K562 (cell line): ENCODE measurements around the gene IRF3. TPM values are rescaled to one million over a fixed set of nuclear protein-coding genes. Genes with fewer than 3 reads are reported as not detected.
A peak's percentile ranks its signal among the peaks of the same experiment; 100 is the strongest.

Source experiments
- AFF1 ChIP-seq, 2 experiments: fragments of 450-650 bp; IDR thresholded peaks; 2 replicates each; pipeline ENCODE4 v1.6.1; 2018; ENCODE audit warnings: mild to moderate bottlenecking in 2 of 2, low read depth in 1 of 2; ENCODE audit not compliant: partially characterized antibody in 2 of 2
- CCNT2 ChIP-seq: IDR thresholded peaks from 2 replicates; pipeline ENCODE4 v1.6.1; 2011; ENCODE audit warnings: borderline replicate concordance, low read depth, mild to moderate bottlenecking, moderate library complexity, mixed read lengths, low read length; ENCODE audit not compliant: insufficient read length; ENCODE audit errors: extremely low read depth
- CGGBP1 ChIP-seq: fragments of 250-450 bp; sonication (Bioruptor Pico); IDR thresholded peaks from 2 replicates; pipeline ENCODE4 v1.9.0; 2021; ENCODE audit warnings: mild to moderate bottlenecking
- DIDO1 ChIP-seq: fragments of 450-650 bp; IDR thresholded peaks from 2 replicates; pipeline ENCODE4 v1.6.1; 2016; ENCODE audit warnings: low read depth, missing biosample characterization, missing genetic modification characterization
- MCM2 ChIP-seq: fragments of 450-650 bp; IDR thresholded peaks from 2 replicates; pipeline ENCODE4 v1.6.1; 2017; ENCODE audit warnings: low read depth, mild to moderate bottlenecking
- PHTF2 ChIP-seq: fragments of 250-450 bp; sonication (Bioruptor Pico); IDR thresholded peaks from 2 replicates; pipeline ENCODE4 v1.5.0; 2021; ENCODE audit warnings: mild to moderate bottlenecking
- RBM14 ChIP-seq: fragments of 200-400 bp; formaldehyde crosslinking; IDR thresholded peaks from 2 replicates; pipeline ENCODE4 v1.6.1; 2018; ENCODE audit warnings: low read depth, mild to moderate bottlenecking, low read length, moderate library complexity, borderline replicate concordance; ENCODE audit not compliant: insufficient read depth
- RBM39 ChIP-seq: fragments of 200-400 bp; formaldehyde crosslinking; optimal IDR thresholded peaks from 2 replicates; pipeline ENCODE3; 2018; ENCODE audit warnings: low read depth, low read length
- SLC30A9 ChIP-seq: fragments of 250-450 bp; sonication (Bioruptor Pico); IDR thresholded peaks from 2 replicates; pipeline ENCODE4 v1.8.0; 2022; ENCODE audit warnings: mild to moderate bottlenecking, moderate library complexity
- SMARCA4 ChIP-seq: fragments of 450-650 bp; IDR thresholded peaks from 2 replicates; pipeline ENCODE4 v1.6.1; 2016
- TRIM28 ChIP-seq: fragments of 450-650 bp; IDR thresholded peaks from 2 replicates; pipeline ENCODE4 v1.6.1; 2017
- USF2 ChIP-seq: sonication (generic); formaldehyde crosslinking; IDR thresholded peaks from 2 replicates; pipeline ENCODE4 v1.5.0; 2020; ENCODE audit warnings: missing genetic modification reagents
- VEZF1 ChIP-seq: fragments of 200-800 bp; sonication (Bioruptor generic); IDR thresholded peaks from 2 replicates; pipeline ENCODE4 v1.6.1; 2017; ENCODE audit warnings: missing genetic modification characterization, missing compliant biosample characterization
- ZBTB49 ChIP-seq: sonication (generic); formaldehyde crosslinking; IDR thresholded peaks from 2 replicates; pipeline ENCODE4 v1.8.0; 2022; ENCODE audit warnings: missing genetic modification reagents, mild to moderate bottlenecking, borderline replicate concordance
- ZBTB5 ChIP-seq: fragments of 450-650 bp; IDR thresholded peaks from 2 replicates; pipeline ENCODE4 v1.6.1; 2017; ENCODE audit warnings: antibody characterized with exemption
- polyA plus RNA-seq, 8 experiments: library from polyadenylated mRNA; depleted of rRNA in 4 of 8; stranded (reverse) in 5 of 8; unstranded in 3 of 8; fragments of >200 nt; fragmentation: Nextera tagmentation in 2 of 8; fragmentation: Illumina TruSeq in 1 of 8; extraction: Ambion mirVana in 2 of 8; extraction: Trizol in 1 of 8; gene quantifications; 2 replicates each; pipeline versions ENCODE4 v1.2.1 to v1.2.3, GENCODE V29; 2011 to 2014; ENCODE audit warnings: inconsistent platforms in 1 of 8, missing spikeins in 1 of 8
- total RNA-seq, 7 experiments: library from RNA; depleted of rRNA in 6 of 7; stranded (reverse); fragments of >200 nt in 6 of 7; fragmentation: Illumina TruSeq in 2 of 7; extraction: Trizol in 2 of 7; gene quantifications; 2 replicates each; pipeline versions ENCODE4 v1.2.1 to v1.2.3, GENCODE V29; 2011 to 2021; ENCODE audit warnings: low replicate concordance in 1 of 7

Gene IRF3
- total and polyA plus RNA-seq, 9 of the 15 experiments (the other 6 are each of a cell fraction or from before 2014, with no cell fraction given), result 7.5 to 145 (median 65.4) TPM

- TF ChIP-seq AFF1 (IDR thresholded peaks at IDR 0.05; ENCODE audit: low read depth in 1 of 2, partially characterized antibody in 2 of 2) (peak in 1 of 2 experiments; percentile 84), SLC30A9 (no peak), CGGBP1 (CRISPR knock-in tag) (no peak), ZBTB49 (CRISPR knock-in tag) (no peak), MCM2 (no peak), RBM39 (no peak), DIDO1 (no peak), TRIM28 (no peak), PHTF2 (CRISPR knock-in tag) (no peak), USF2 (CRISPR knock-in tag) (no peak), VEZF1 (CRISPR knock-in tag) (peak; percentile 83), SMARCA4 (peak; percentile 77), ZBTB5 (no peak), RBM14 (no peak), CCNT2 (peak; percentile 42)
Observed at GRCh38 chr19:49640113-49640898, 25.4 kb downstream of the IRF3 start, which contains the start of gene RRAS (continued).
